HCT116 (cell line): Measurements from ENCODE around the gene ERAP2.

Experiments
- CEBPB ChIP-seq: IDR thresholded peaks from 2 replicates; pipeline ENCODE4 v1.6.1; 2012; ENCODE audit warnings: low read depth
- EZH2 ChIP-seq: fragments of 200-600 bp; sonication (generic); IDR thresholded peaks from 2 replicates; pipeline ENCODE4 v1.6.1; 2017; ENCODE audit warnings: antibody characterized with exemption, mixed run types
- EZH2phosphoT487 ChIP-seq: fragments of 200-600 bp; IDR thresholded peaks from 2 replicates; pipeline ENCODE4 v1.6.1; 2018; ENCODE audit warnings: antibody characterized with exemption, borderline replicate concordance
- POLR2A ChIP-seq: IDR thresholded peaks from 2 replicates; pipeline ENCODE4 v1.7.0; 2011; ENCODE audit warnings: borderline replicate concordance; ENCODE audit not compliant: insufficient read depth, insufficient read length; ENCODE audit errors: extremely low read depth
- TF ChIP-seq, protein P1 (sequence below), 3 experiments: fragments of 200-600 bp in 1 of 3; sonication (generic) in 1 of 3; IDR thresholded peaks in 2 of 3; conservative IDR thresholded peaks in 1 of 3; 2 replicates each; pipeline ENCODE4 v1.5.1; 2012 to 2017; ENCODE audit warnings: low read depth in 2 of 3, low read length in 2 of 3, antibody characterized with exemption in 1 of 3, borderline replicate concordance in 1 of 3, control low read depth in 1 of 3, mild to moderate bottlenecking in 1 of 3, mixed read lengths in 1 of 3, mixed run types in 1 of 3, moderate library complexity in 1 of 3; ENCODE audit not compliant: insufficient read depth in 1 of 3
- TF ChIP-seq, protein P2 (sequence below): IDR thresholded peaks from 2 replicates; pipeline ENCODE4 v1.6.1; 2012

DNA sequence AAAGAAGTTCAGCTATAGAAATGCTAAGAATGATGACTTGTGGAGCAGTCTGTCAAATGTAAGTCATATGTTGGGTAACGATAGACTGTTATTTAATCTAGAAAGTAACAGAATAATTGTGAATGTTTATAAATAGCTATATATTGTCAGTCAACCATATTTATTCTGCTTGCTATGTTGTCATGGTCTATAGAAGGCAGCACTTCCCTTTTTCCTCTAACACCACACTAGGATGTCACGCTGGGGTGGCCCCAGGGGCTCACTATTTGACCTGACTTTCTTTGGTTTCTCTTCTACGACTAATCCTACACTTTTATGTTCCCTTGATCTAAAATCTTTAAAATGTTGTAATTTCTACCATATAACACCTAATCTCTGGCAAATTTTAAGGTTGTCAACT lies 20.5 kb downstream of the ERAP2 start:
- TF ChIP-seq, protein P1, sequence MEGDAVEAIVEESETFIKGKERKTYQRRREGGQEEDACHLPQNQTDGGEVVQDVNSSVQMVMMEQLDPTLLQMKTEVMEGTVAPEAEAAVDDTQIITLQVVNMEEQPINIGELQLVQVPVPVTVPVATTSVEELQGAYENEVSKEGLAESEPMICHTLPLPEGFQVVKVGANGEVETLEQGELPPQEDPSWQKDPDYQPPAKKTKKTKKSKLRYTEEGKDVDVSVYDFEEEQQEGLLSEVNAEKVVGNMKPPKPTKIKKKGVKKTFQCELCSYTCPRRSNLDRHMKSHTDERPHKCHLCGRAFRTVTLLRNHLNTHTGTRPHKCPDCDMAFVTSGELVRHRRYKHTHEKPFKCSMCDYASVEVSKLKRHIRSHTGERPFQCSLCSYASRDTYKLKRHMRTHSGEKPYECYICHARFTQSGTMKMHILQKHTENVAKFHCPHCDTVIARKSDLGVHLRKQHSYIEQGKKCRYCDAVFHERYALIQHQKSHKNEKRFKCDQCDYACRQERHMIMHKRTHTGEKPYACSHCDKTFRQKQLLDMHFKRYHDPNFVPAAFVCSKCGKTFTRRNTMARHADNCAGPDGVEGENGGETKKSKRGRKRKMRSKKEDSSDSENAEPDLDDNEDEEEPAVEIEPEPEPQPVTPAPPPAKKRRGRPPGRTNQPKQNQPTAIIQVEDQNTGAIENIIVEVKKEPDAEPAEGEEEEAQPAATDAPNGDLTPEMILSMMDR (IDR thresholded peaks at IDR 0.05 in 2 of 3, conservative IDR thresholded peaks at IDR 0.05 in 1 of 3; ENCODE audit: borderline replicate concordance in 1 of 3, insufficient read depth in 1 of 3, low read depth in 2 of 3, low read length in 2 of 3), result no peak
- no peak for TF ChIP-seq EZH2phosphoT487
- no peak for TF ChIP-seq EZH2
- TF ChIP-seq CEBPB, result no peak
- TF ChIP-seq, protein P2, sequence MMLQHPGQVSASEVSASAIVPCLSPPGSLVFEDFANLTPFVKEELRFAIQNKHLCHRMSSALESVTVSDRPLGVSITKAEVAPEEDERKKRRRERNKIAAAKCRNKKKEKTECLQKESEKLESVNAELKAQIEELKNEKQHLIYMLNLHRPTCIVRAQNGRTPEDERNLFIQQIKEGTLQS, result no peak
- TF ChIP-seq POLR2A, result no peak
